ENCODE results near the gene MBP. TPM values are rescaled to one million over a fixed set of nuclear protein-coding genes. Genes with fewer than 3 reads are reported as not detected.

Gene MBP
- polyA plus RNA-seq, 3 donors: 6.6 to 14.6 (median 8.5) TPM

- H3K27ac ChIP-seq (ENCODE audit: low read depth, low read length): no peak overlapping the region
- 90 to 93% (median 90%) methylated on average over 9 of the region's 9 CpGs for WGBS, 3 donors
These were observed 191.3 kb downstream of the MBP start for GRCh38 chr18:76941284-76941683.

- no peak overlapping the region for H3K27ac ChIP-seq (ENCODE audit: low read depth, low read length)
- 92 to 96% (median 93%) methylated on average over 12 of the region's 12 CpGs for WGBS, 3 donors
These were observed 194.0 kb downstream of the MBP start for GRCh38 chr18:76938619-76939018.

DNA sequence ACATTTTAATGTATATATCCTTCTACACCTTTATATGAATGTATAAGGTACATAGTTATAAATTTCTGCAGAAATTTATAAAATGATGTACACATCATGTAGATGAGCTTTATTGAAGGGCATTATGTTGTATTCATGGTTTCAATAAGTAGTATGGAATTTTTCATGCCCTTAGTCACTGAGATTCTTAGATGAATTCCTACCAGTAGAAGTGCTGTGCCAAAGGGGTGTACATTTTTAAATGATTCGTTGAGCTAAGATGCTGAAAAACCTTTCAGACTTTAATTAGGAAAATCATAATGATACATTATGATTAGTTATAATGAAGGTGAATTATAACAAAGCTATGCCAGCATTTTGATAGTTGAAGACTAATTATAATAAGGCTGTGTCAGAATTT lies 195.0 kb downstream of the MBP start:
- H3K27ac ChIP-seq (ENCODE audit: low read depth, low read length): no peak overlapping the region
- 64 to 87% (median 83%) methylated on average over 1 of the region's 1 CpG for WGBS, 3 donors

- H3K27ac ChIP-seq (ENCODE audit: low read depth, low read length): no peak overlapping the region
- WGBS, 3 donors: 93 to 98% (median 97%) methylated on average over 11 of the region's 11 CpGs
These were observed 195.7 kb downstream of the MBP start for GRCh38 chr18:76936877-76937276.

DNA sequence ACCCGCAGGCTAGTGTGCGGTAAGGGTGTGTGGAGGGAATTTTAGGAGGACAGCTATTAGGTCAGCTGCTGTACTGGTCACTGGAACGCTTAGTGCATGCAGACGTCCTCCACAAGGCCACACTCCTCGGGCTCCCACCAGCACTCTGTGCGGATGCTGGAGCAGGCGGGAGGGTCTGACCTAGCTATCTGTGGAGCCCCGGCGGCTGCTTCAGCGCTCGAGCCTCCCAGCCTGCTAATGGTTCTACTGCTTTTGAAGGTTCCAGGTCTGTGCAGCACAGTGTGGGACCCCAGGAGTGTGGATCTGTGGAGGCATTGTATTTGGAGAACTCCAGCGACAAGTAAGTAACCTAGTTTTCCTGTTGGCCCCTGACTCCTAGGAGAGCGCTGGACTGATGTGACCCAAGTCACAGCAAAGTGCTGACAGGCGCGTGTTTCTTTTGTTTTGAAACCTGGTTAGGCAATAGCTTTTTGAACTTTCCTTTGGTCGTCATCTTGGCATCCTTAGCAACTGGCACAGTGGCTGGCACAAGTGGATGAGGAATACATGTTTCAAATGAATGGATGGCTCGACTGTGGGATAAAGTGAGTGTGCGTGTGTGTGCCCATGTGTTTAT lies 196.8 kb downstream of the MBP start:
- 86 to 92% (median 89%) methylated on average over 18 of the region's 18 CpGs for WGBS, 3 donors
- no peak overlapping the region for H3K27ac ChIP-seq (ENCODE audit: low read depth, low read length)

DNA sequence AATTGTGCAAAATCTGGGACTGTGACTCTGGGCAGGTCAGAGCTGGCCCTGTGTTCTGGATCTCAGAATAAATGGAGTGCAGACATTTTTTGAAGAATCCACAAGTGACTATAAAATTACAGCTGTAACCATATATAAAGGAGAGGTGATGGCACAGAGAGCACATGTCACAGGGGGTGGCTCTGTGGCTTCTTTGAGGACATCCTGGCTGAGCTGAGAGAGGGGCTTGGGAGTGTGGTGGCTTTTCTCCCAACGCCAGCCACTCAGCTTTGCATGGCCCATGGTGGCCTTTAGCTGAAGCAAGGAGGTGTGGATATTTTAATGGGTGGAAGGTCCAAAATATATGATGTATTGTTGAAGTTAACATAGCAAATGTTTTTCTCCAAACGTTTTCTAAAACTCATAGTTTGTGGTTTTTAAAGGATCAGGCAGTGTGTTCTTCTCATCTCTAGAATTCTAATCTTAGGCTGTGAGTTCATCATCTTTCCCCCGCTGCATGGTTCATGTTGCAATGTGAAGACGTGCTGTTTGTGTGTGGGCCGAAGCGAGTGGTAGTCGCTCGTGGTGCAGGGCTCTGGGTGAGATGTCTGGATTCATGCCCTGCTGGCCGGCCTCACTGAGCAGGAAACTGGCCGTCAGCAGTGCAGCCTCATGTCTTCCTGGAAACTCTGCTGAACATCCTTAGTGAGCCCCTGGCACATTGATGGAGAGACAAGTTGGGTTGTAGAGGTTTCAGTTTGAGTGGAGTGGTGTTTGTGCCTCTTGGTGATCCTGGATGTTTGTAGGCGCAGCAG lies 200.4 kb downstream of the MBP start:
- 62 to 74% (median 72%) methylated on average over 11 of the region's 11 CpGs for WGBS, 3 donors
- H3K27ac ChIP-seq (ENCODE audit: low read depth, low read length): no peak overlapping the region

GRCh38 chr18:76931171-76931570 lies 201.4 kb downstream of the MBP start:
- H3K27ac ChIP-seq (ENCODE audit: low read depth, low read length): no peak overlapping the region
- WGBS, 3 donors: 92 to 95% (median 94%) methylated on average over 6 of the region's 6 CpGs

Other genes with a start within 250 kb of the MBP start
- under 1 TPM in 2 of 3 donors, not detected in 1; 0.01 to 0.02 TPM for gene GALR1, start 117.1 kb upstream of the MBP start, polyA plus RNA-seq